GM18907 (cell line): ENCODE measurements around the gene EIPR1.
"Not testable (repeated sequence)": the region's sequence is repeated elsewhere in the genome, so short reads cannot be mapped to it uniquely, and the experiment has no call there.

Source experiments
- ATAC-seq: cut with Tn5 transposase; IDR thresholded peaks from one replicate; pipeline ENCODE4 v1.9.1; 2021; ENCODE audit warnings: mild to moderate bottlenecking, moderate library complexity; ENCODE audit not compliant: unreplicated experiment

Gene EIPR1

DNA sequence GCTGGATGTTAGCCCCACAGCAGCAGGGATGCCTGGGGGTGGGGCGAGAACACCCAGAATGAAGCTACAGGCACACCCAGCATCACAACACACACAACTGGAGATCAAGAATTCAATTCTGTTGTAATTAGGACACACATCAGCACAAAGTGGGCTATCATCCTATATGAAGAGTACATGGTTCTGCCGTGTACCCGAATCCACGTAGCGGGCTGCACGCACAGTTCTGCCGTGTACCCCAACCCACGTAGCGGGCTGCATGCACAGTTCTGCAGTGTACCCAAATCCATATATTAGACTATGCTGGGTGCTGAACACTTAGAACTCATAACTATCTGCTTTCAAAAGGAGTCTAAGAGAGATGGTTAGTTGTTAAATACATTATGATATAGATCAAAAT is 86.5 kb downstream of the EIPR1 start:
- no peak for ATAC-seq

DNA sequence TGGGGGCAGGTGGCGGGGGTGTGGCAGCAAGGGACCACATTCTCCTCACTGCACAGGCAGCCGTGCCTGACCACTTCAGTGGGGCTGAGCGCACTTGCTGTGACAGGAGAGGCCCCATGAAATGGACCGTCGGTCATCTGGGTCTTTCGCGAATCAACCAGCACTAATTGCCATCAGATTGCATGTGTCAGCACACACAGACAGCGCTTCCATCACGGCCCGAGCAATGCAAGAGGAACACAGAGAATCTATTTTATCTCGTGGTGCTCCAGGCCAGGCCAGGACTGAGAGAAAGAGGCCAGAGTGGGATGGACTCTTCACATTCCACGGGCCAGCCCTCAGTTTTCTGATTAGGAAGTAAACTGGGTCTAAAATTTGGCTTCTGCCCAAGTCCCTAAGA is 87.0 kb downstream of the EIPR1 start:
- no peak for ATAC-seq

DNA sequence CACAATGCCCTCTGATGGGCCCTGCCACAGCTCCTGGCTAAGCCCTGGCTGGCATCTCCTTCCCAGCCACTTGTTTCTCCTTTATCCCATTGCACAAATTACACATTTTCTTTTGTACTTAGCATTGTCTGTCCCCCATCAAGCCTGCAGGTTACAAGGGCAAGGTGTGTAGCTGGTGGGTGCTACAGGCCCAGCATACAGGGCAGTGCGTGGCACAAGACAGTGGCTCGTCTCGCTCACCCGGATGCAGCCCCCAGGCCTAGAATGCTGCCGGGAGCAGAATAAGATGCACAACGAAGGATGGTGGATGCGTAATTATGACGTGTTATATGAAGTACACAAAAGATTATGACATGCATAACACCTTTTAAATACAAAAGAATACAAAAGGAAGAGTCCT is 87.6 kb downstream of the EIPR1 start:
- no peak for ATAC-seq

DNA sequence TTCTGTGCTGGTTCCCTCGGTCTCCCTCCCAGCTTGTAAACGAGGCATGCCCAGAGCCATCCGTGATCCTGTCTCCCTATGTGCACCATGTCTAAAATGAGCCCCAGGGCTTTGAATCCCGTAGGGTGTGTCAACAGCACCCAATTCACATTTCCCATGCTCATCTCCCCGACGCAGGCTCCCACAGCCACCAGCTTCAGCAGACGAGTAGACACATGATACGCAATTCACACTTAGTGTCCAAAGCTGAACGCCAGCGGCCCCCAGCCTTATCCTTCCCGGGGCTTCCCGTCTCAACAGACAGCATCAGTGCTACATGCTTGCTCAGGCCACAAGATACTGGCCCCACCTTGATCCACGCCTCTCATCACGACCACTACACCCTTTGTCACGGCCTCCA is 88.1 kb downstream of the EIPR1 start:
- ATAC-seq, result no peak

DNA sequence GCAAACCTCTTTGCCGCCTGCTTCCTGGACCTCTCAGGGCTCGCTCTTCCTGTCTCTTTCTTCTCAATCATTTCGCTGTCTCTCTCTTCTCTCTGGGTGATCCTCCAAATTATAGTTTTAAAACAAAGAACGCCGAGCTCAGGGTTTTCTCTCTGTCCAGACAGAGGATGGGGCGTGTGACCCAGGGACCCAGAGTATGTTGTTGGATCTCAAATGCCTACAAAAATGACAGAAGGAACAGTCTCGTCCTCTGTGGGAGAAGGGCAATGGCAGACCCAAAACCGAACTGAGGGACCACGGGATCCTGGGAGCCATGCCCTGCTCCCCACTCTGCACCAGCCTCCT is 88.5 kb downstream of the EIPR1 start:
- no peak for ATAC-seq

DNA sequence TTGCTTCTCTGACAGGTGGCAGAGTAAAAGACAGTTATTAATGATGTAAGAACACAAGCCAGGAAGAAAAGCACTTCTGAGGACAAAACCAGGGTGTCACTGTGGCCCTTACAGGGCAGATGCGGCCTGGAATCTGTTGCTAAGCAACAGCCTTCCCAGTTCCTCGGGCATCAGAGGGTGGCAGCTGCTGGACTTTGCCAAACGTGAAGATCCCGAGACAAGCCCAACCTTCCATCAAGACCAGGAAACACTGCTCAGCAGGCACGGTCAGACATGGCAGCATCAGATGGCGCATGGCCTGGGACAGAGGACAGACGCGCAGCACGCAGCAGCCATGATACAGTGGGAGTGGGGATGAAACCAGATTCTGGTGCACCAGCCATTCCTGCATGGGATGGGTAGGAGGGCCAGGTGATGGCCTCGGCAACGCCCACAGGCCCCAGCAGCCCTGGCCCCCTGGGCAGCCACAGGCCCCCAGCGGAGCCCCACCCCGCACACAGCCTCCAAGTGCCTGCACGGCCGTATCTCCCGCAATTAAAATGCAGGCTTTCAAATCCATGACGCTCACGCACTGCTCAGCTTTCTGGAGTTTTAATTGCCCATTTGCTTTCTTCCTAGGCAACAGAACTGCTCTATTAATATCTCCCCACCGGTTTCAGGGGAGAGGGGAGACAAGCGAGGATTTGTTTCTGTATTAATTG is 89.0 kb downstream of the EIPR1 start:
- no peak for ATAC-seq

DNA sequence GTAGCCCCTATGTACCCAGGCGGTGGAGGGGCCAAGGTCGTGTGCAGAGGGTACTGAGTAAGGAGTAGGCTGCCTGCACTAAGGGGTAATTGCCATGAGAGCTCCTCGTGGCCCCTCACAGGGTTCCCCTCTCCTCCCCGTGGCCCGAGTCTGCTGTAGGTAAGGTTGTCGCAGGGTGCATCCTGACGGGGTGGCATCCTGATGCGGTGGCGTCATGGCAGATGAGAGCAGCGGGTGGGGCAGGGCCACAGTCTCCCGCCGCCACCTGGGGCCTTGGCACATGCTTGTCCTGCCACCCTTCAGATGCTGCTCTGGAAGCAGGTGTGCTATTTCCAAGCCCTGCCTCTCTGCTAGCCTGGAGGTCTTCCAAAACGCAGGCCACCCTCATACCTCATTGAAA is 89.7 kb downstream of the EIPR1 start:
- no peak for ATAC-seq

DNA sequence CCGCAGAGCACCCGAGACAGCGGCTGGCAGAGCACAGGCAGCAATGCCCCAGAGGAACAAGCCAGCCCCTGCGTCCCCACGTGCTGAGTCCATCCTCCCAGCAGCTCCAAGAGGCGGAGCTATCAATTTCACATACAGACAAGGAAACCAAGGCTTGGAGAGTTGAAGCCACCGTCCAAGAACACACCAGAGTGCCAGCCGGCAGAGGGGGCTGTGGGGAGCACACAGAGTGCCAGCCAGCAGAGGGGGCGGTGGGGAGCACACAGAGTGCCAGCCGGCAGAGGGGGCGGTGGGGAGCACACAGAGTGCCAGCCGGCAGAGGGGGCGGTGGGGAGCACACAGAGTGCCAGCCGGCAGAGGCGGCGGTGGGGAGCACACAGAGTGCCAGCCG is 91.0 kb downstream of the EIPR1 start:
- ATAC-seq, result not testable (repeated sequence)

DNA sequence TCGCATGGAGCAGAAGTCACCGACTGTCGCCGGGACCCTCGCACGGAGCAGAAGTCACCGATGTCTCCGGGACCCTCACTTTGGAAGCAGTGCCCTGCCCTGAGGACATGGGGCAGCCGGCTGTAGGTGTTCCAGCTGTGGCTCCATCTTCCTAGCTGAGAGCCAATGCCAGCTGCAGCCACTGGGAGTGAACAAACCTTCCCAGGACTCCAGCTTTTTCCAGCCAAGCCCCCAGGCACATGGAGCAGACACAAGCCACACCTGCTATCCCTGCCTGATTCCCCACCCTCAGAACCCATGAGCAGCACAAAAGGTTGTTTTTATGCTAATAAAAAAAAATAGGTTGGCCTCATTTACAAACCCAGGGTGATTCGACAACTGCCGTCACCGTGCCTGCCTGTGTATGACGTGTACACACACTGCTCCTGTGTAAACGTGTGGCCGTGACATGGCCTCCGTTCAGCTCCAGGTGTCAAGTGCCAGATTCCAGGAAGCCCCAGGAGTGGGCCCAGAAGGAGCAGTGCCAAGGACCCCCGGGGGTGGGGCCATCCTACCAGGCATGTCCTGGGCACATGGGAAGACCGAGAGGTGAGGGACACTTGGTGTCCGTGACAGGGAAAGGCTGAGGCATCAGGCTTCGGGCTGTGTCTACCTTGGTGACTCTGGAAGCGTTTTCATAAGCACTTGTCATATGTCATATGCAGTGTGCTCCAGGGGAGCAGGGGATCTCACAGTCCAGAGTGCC is 91.5 kb downstream of the EIPR1 start:
- ATAC-seq, result no peak

DNA sequence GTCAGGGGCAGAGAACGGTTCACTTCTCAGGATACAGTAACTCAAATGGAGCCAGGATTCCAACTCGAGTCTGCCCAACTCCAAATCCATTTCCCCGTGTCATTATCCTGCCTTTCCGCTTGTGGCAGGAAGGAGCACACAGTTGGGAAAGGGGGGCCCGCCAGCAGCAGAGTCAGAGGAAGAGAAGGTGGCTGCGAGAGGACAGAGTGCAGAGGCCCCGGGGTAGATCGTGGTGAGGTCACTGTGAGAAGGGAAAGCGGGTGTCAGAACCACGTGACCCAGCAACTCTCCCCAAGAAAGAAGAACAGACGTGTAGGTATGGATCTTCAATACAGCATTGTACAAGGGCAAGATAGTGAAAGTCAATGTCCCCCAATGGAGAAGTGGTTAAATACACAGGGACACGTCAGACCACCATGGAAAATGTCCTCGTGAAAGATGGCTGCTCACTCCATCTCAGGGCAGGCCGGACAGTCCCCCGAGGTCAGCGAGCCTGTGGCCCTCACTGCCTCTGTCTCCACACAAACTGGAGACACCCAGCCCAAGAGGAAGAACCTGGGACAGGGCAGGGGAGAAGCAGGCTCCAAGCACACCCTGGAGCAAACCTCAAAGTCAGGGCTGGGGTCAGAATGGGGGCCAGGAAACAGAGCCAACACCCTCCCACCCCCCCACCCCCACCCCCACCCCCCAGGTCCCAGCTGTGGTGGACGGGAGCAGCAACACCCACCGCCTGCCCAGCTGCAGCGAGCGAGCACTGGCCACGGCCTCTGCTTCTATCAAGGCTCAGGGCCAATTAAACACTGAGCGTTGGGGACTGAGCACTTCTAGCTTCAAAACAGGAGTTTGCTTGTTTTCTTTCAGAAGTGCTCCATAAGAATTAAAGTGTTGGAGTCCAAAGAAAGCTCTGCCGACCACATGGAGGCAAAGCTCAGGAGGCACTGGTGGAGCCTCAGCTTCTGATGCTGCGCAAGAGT is 92.7 kb downstream of the EIPR1 start:
- no peak for ATAC-seq

DNA sequence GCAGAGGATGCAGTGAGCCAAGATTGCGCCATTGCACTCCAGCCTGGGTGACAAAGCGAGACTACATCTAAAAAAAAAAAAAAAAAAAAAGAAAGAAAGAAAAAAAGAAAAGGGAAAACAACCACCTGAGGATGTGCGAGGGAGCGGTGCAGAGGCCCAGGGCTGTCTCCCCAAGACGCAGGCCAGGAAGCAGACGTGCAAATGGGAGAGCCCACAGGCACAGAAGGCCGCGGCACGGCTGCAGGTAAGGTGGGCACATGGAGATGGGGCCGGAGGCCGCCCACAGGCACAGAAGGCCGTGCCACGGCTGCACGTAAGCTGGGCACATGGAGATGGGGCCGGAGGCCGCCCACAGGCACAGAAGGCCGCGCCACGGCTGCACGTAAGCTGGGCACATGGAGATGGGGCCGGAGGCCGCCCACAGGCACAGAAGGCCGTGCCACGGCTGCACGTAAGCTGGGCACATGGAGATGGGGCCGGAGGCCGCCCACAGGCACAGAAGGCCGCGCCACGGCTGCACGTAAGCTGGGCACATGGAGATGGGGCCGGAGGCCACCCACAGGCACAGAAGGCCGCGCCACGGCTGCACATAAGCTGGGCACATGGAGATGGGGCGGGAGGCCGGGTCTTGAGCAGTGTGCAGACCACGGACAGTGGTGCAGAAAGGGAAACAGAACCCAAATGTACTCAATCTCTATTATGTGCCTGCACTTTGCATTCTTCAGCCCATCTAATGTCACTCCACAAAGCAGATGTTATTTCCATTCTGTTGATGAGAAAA is 93.6 kb downstream of the EIPR1 start:
- ATAC-seq, result not testable (repeated sequence)

DNA sequence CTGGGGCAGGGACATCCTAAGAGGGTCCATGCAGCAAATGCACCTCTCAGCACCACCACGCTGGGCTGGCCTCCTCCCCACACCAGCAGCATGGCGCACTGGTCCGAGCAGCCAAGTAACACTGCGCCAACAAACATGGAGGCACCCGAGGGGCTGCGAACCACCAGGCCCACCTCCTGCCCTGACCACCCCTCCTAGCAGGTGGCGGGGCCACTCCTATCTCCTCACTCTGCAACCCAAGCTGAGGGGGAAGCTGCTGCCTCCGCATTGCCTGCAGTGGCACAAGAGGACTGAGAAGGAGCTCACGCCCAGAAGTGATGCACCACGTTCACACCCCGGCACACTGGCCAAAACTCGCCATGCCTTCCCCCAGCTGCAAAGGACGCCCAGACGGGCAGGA is 94.4 kb downstream of the EIPR1 start:
- no peak for ATAC-seq

DNA sequence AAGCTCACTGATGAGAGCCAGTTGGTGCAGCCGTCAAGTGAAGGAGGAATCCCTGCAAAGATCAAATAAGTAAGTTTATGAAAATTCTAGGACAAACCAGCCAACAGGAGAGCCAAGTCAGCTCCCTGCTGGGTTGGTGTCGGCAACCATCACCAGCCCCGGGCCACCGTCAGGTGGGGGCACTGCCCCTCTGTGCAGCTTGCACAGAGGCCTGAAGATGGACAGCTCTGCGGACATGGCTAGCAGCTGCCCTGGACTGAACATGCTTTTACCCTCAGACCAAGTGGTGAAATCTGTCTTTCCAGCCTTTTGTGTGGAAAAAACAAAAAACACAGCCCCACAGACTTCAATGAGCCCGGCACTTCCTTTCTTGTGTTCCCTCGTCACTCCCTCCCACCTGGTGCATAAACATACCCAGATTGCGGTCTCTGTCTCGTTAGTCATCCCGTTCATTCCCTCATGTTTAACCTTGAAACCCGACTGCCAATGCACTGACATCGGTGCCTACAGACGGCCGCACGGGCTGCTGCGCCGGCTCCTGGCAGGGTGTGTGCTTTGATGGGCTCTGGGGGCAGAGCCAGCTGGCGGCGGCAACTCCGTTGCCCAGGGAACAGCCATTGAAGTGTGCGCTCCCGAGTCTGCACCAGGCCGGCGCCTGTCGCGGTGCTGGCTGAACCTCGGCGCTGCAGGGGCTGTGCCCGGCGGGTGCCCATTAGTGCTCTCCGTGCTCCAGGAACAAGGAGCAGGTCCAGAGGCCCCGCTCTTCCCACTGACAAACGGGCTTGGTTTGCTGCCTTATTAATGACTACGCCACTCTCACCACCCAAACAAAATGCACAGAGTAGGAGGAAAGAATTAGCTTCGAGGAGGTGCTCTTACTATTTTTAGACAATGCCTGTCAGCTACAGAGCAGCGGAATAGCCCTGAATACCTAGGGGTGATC is 95.3 kb downstream of the EIPR1 start:
- ATAC-seq, result no peak

DNA sequence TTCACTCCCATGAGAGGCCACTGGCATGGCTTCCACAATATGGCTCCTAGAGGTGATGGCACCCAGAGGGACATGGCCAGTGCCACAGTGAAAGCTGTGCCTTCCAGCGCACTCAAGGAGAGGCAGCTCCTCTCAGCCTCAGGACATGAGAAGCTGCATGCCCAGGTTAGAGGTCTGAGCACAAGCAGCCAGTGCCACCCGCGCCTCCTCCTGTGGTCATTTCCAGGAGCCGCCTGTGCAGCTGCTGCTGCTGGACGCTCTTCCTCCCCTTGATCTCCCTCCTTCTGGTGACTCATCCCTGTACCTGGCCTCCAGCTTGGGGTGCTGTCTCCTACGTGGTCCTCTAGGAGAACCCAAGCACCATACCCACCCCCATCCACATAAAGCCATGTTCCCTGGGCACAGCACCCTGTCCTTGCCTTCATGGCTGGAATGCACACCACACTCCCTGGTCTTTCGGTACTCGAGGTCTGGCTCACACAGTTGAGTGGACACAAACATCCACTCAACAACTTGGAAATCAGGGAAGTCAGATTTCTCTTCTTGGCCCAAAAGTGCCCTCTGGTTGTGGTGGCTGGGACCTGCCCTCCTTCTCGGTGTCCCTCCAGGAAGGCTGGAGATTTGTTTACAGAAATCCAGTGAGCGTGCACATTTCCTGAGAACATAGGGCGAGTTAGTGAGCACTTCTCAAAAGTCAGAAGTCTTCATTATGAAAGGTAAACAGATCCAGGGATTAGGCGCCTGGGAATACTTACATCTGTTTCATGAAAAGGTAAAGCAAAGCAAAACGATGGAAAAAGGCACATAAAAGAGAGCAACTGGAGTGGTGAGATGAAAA is 96.7 kb downstream of the EIPR1 start:
- ATAC-seq, result no peak

DNA sequence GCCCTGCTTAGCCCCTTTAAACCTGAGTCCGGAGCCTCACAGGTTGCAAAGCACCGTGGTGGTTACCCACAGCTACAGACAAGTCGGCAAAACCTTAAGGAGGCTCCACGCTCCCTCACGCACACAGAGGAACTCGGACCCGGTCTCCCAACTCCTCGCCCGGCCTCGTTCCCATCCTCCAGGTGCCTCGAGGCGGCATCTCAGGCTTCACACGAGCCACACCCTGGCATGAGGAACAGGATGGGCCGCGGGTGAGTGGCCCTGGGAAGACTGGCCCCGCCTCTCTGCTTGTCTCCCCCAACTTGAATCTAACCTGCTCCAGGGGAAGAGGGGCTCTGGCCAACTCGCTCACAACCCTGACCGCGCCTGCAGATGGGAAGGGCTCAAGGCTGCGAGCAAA is 97.4 kb downstream of the EIPR1 start:
- no peak for ATAC-seq

DNA sequence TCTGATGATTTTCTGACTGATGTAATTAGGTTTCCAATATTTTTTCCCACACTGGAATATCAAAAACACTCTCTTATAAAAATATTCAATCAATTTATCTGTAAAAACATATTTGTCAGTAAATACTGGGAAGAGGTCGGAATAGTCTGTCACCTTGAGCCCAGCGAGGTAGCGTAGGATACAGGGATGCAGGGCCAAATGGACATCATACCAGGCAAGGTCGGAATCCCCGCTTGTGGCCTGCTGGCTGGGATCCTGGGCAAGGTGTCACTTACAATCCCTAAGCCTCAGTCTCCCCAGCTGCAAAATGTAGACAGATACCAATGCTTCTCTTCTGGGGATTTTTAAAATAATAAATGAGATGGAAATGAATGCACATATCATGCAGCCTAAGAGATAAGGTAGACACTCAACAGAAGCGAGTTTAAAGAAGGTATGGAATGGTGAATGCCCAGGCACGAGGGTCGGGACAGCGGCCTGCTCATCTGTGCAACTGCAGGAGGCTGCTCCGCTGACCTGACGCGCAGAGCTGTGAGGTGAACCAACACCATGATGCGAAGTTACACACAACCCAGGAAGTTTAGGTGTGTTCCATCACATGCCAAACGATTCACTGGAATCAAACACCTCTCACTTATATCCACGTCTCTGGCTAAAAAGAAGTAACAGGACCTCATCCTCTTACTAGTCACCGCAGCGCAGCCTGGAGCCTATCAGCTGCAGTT is 98.2 kb downstream of the EIPR1 start:
- ATAC-seq, result no peak

DNA sequence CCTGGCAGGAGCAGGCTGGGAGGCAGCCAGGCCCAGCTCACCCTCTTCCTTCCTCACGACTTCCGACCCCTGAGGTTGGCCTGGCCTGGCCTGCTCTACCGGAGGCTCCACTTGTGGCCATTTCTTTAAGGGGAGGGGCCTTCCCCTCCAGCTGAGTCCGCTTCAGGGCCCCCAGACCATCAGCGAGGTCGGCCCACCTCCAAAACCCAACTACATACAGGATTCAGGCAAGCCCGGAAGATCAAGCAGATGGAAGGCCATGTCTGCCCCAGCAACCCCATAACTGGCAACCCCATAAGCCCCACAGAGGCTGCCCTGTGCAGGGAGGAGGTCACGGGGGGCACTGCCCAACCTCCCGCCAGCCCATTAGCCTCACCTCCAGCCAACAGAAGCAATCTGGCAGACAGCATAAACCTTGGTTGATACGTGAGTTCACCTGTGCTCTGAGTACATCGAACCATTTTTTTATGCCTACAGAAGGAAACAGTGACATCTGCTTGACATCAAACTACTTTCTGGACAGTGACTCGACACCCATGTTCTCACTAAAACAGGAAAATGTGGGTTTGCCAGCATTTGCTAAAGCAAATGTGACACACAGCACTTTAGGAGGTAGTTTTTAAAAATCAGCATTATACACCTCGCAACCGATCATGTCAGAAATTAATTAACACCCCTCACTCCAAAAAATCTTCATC is 98.9 kb downstream of the EIPR1 start:
- no peak for ATAC-seq
